T-cell (primary cell): ENCODE data around the gene NUAK1. TPM values are rescaled to one million over a fixed set of nuclear protein-coding genes. Genes with fewer than 3 reads are reported as not detected.

Source experiments
- ATAC-seq, 4 experiments: fragments of 200-7000 bp in 3 of 4; fragments of 150-1000 bp in 1 of 4; cut with Tn5 transposase; replicated peaks in 1 of 4; 1 replicate in 3 of 4; 2 replicates in 1 of 4; pipeline ENCODE4 v1.10.0; 2021; ENCODE audit warnings: moderate library complexity in 3 of 4, mild to moderate bottlenecking in 2 of 4, moderate number of reproducible peaks in 1 of 4
- CTCF ChIA-PET, 2 donors: fragments of 300-600 bp; sonication (Branson Sonifier 250); formaldehyde crosslinking; loops; one replicate each; lab custom pipeline; 2022; ENCODE audit warnings: antibody characterized with exemption in 2 of 2; lab: Charles Lee
- POLR2A ChIA-PET, 2 donors: fragments of 300-600 bp; sonication (Branson Sonifier 250); formaldehyde crosslinking; loops; one replicate each; lab custom pipeline; 2022; ENCODE audit warnings: antibody characterized with exemption in 2 of 2; lab: Charles Lee
- DNase-seq, 35 experiments: peaks; one replicate each; pipeline versions ENCODE4 v3.0.0 to v3.0.0-alpha.2; 2013 to 2023
- H3K27ac ChIP-seq: one replicate; pipeline ENCODE4 v1.5.1; 2013; ENCODE audit warnings: low read length
- H3K27me3 ChIP-seq, 2 experiments: replicated peaks in 1 of 2; 1 replicate in 1 of 2; 2 replicates in 1 of 2; pipeline versions ENCODE4 v1.6.1 to v1.7.0; 2013; ENCODE audit warnings: low read length in 1 of 2, mixed read lengths in 1 of 2; ENCODE audit not compliant: control insufficient read depth in 2 of 2, insufficient read depth in 2 of 2; ENCODE audit errors: extremely low read depth in 1 of 2
- H3K36me3 ChIP-seq, 2 donors: 1 replicate in 1 of 2; 2 replicates in 1 of 2; pipeline versions ENCODE4 v1.6.1 to v1.7.0; 2013; ENCODE audit warnings: low read length in 1 of 2; ENCODE audit not compliant: control insufficient read depth in 2 of 2, insufficient read depth in 1 of 2; ENCODE audit errors: extremely low read depth in 1 of 2
- H3K4me1 ChIP-seq, 2 experiments: 1 replicate in 1 of 2; 2 replicates in 1 of 2; pipeline versions ENCODE4 v1.6.1 to v1.7.0; 2013; ENCODE audit warnings: low read length in 2 of 2, mixed read lengths in 1 of 2; ENCODE audit not compliant: insufficient read depth in 2 of 2, control insufficient read depth in 1 of 2; ENCODE audit errors: extremely low read depth in 1 of 2
- H3K4me3 ChIP-seq, 2 donors: 1 replicate in 1 of 2; 2 replicates in 1 of 2; pipeline versions ENCODE4 v1.5.1 to v1.7.0; 2013; ENCODE audit warnings: mild to moderate bottlenecking in 2 of 2, low read length in 1 of 2, moderate library complexity in 1 of 2; ENCODE audit not compliant: control insufficient read depth in 1 of 2; ENCODE audit errors: extremely low read depth in 1 of 2
- H3K9me3 ChIP-seq: 2 replicates; pipeline ENCODE4 v1.7.0; 2013
- H3K27ac Mint-ChIP-seq, 2 donors: one replicate each; pipeline ENCODE4 v1.8.0; 2020 to 2021; ENCODE audit warnings: mild to moderate bottlenecking in 2 of 2, mixed read lengths in 2 of 2
- H3K27me3 Mint-ChIP-seq, 2 donors: one replicate each; pipeline ENCODE4 v1.8.0; 2021 to 2022; ENCODE audit warnings: mixed read lengths in 2 of 2
- H3K36me3 Mint-ChIP-seq: one replicate; pipeline ENCODE4 v1.8.0; 2021; ENCODE audit warnings: mixed read lengths
- H3K4me1 Mint-ChIP-seq, 3 donors: one replicate each; pipeline ENCODE4 v1.8.0; 2020 to 2022; ENCODE audit warnings: mixed read lengths in 3 of 3, mild to moderate bottlenecking in 1 of 3
- H3K4me3 Mint-ChIP-seq, 3 donors: one replicate each; pipeline ENCODE4 v1.8.0; 2020 to 2022; ENCODE audit warnings: mild to moderate bottlenecking in 3 of 3, mixed read lengths in 3 of 3, moderate library complexity in 3 of 3
- H3K9me3 Mint-ChIP-seq, 3 donors: one replicate each; pipeline ENCODE4 v1.8.0; 2020 to 2022; ENCODE audit warnings: mixed read lengths in 3 of 3
- WGBS: methylation state at CpG from one replicate; pipeline ENCODE4 v1.1.5; 2013; ENCODE audit warnings: missing lambda C conversion rate; ENCODE audit not compliant: insufficient coverage; 5-methylcytosine and 5-hydroxymethylcytosine counted together
- total RNA-seq, 35 experiments: library from RNA in 6 of 35; stranded (reverse) in 6 of 35; fragments of 120-200 nt in 1 of 35; gene quantifications; one replicate each; pipeline versions ENCODE4 v1.2.1 to v1.2.4 and lab custom pipeline; 2013 to 2026

The NUAK1 gene
- total RNA-seq, 5 donors from 2014 or later (not counting 1 experiment from before 2014, with no cell fraction given) = 0.25 to 0.50 (median 0.30) TPM

- Histone ChIP-seq H3K4me3 (no peak overlapping the region), H3K27me3 (peaks cover 0 to 6% of the 10 kb centered on the region in 2 experiments), H3K36me3 (no peaks in the 10 kb centered on the region), H3K9me3 (no peaks in the 10 kb centered on the region), H3K4me1 (no peaks in the 10 kb centered on the region), H3K27ac (no peak overlapping the region)
- CTCF ChIA-PET = no interaction called here
- Mint-ChIP-seq H3K4me3 (no peak overlapping the region), H3K36me3 (no peaks in the 10 kb centered on the region), H3K4me1 (no peaks in the 10 kb centered on the region), H3K9me3 (no peaks in the 10 kb centered on the region), H3K27me3 (peaks cover 29 to 42% of the 10 kb centered on the region in 2 donors), H3K27ac (no peak overlapping the region)
- POLR2A ChIA-PET = no interaction called here
- DNase-seq (no peak), ATAC-seq (no peak)
- WGBS = 77% methylated on average over 3 of the region's 9 CpGs
Observed at GRCh38 chr12:106080041-106080790, 58.5 kb downstream of the NUAK1 start.

DNA sequence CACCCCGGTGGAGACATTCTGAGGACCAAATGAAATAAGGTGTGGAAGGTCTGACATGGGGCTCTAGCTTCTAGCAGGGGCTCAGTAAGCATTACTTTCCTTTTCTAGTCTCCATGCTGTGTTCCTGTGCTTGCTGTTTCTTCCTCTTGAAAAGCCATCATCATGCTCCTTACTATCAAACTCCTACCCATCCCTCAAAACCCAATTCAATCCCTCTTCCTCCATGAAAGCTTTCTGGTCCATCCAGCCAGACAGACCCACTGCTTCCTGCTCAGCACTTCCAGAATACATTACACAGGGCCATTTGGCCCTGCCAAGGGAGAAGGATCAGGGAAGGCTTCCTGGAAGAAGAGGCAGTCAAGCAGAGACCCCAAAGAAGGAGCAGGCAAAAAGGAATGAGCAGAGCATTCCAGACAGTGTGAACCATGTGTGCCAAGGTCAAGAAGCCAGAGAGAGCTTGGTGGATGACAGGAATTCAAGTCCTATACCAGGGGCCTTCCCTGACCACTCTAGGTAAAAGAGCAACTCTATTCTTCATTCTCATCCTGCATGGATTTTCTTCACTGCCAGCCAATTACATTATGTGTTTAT is 59.5 kb downstream of the NUAK1 start:
- Histone ChIP-seq H3K4me1 (no peaks in the 10 kb centered on the region), H3K36me3 (no peaks in the 10 kb centered on the region), H3K9me3 (no peaks in the 10 kb centered on the region), H3K4me3 (no peak overlapping the region), H3K27me3 (peaks cover 0 to 10% of the 10 kb centered on the region in 2 experiments), H3K27ac (no peak overlapping the region)
- H3K27me3 Mint-ChIP-seq = peaks cover 33 to 42% of the 10 kb centered on the region in 2 donors
- no peaks in the 10 kb centered on the region for H3K4me1 Mint-ChIP-seq
- no CpG with 5 or more reads among the region's 1 CpG for WGBS
- POLR2A ChIA-PET = no interaction called here
- H3K36me3 Mint-ChIP-seq = no peaks in the 10 kb centered on the region
- CTCF ChIA-PET = no interaction called here
- H3K9me3 Mint-ChIP-seq = no peaks in the 10 kb centered on the region
- DNase-seq (no peak), ATAC-seq (no peak)
- no peak overlapping the region for H3K27ac Mint-ChIP-seq
- H3K4me3 Mint-ChIP-seq = no peak overlapping the region

DNA sequence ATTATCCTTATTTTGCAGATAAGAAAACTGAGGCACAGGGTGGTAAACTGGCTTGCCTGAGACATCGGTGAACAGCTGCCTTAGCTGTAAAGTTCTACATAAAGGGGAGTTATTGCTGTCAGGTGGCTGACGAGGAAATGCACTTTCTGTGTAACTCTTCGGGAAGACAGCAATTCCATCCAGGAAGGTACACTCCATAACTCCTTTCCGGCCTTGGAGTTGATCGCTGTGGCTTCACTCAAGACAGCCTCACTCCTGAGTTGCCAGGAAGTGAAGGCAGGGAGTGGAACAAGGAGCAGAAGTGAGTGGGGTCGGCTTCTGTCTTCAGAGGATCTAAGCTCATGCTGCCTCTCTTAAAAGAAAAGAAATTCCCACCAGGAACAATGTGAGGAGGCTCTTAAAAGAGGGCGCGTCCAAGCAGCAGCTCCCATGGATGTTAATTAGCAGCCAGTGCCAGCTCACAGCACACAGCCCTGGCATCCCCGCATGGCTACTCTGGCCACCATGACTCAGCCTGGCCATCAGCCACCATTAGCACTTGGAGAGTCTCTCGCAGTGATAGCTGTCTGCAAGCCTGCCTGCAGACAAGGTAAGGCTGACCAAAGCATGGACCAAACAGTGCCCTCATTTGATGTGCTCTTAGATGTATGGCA is 60.3 kb downstream of the NUAK1 start:
- peaks cover 30 to 42% of the 10 kb centered on the region in 2 donors for H3K27me3 Mint-ChIP-seq
- Histone ChIP-seq H3K9me3 (no peaks in the 10 kb centered on the region), H3K36me3 (no peaks in the 10 kb centered on the region), H3K27me3 (peaks cover 0 to 10% of the 10 kb centered on the region in 2 experiments), H3K4me3 (no peak overlapping the region), H3K4me1 (no peaks in the 10 kb centered on the region), H3K27ac (no peak overlapping the region)
- DNase-seq = no peak
- H3K36me3 Mint-ChIP-seq = no peaks in the 10 kb centered on the region
- ATAC-seq = no peak
- ChIA-PET CTCF (no interaction called here), POLR2A (no interaction called here)
- WGBS = 97% methylated on average over 5 of the region's 10 CpGs
- H3K4me1 Mint-ChIP-seq = no peaks in the 10 kb centered on the region
- H3K4me3 Mint-ChIP-seq = no peak overlapping the region
- H3K27ac Mint-ChIP-seq = no peak overlapping the region
- no peaks in the 10 kb centered on the region for H3K9me3 Mint-ChIP-seq

GRCh38 chr12:106074706-106075392 is 63.9 kb downstream of the NUAK1 start:
- ChIA-PET CTCF (no interaction called here), POLR2A (no interaction called here)
- peaks cover 0 to 9% of the 10 kb centered on the region in 2 experiments for H3K27me3 ChIP-seq
- H3K4me1 ChIP-seq = no peaks in the 10 kb centered on the region
- no peaks in the 10 kb centered on the region for H3K36me3 ChIP-seq
- no peaks in the 10 kb centered on the region for H3K9me3 ChIP-seq
- no peak overlapping the region for H3K27ac ChIP-seq
- no peak for DNase-seq
- 41% methylated on average over 3 of the region's 11 CpGs for WGBS
- Mint-ChIP-seq H3K4me1 (no peaks in the 10 kb centered on the region), H3K9me3 (no peaks in the 10 kb centered on the region), H3K36me3 (no peaks in the 10 kb centered on the region), H3K27me3 (peaks cover 13 to 29% of the 10 kb centered on the region in 2 donors), H3K4me3 (no peak overlapping the region), H3K27ac (no peak overlapping the region)
- H3K4me3 ChIP-seq = no peak overlapping the region
- ATAC-seq = no peak

DNA sequence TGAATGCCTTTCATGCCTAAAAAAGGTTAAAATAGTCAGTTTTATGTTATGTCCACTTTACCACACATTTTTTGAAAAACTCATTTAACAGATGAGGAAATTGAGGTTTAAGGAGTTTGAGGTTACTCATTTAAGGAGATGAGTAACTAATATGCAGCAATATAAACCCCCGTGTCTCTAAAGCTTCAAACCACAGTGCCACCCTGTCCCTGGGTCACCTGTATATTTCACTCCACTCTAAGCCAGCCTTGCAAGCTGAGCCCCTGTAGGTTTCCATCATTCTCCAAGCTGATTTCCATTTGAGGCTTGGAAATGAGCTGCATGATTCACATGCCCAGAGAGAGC is 64.4 kb downstream of the NUAK1 start:
- no peaks in the 10 kb centered on the region for H3K36me3 Mint-ChIP-seq
- Histone ChIP-seq H3K27ac (no peak overlapping the region), H3K9me3 (no peaks in the 10 kb centered on the region), H3K36me3 (no peaks in the 10 kb centered on the region), H3K4me1 (no peaks in the 10 kb centered on the region), H3K27me3 (peaks cover 0 to 10% of the 10 kb centered on the region in 2 experiments), H3K4me3 (no peak overlapping the region)
- no peaks in the 10 kb centered on the region for H3K9me3 Mint-ChIP-seq
- POLR2A ChIA-PET = no interaction called here
- DNase-seq = no peak
- H3K4me3 Mint-ChIP-seq = no peak overlapping the region
- no peak overlapping the region for H3K27ac Mint-ChIP-seq
- WGBS = no CpG with 5 or more reads among the region's 1 CpG
- H3K4me1 Mint-ChIP-seq = no peaks in the 10 kb centered on the region
- no peak for ATAC-seq
- CTCF ChIA-PET = no interaction called here
- H3K27me3 Mint-ChIP-seq = peaks cover 13 to 25% of the 10 kb centered on the region in 2 donors

- no peaks in the 10 kb centered on the region for H3K4me1 ChIP-seq
- no peak for ATAC-seq
- Mint-ChIP-seq H3K27ac (no peak overlapping the region), H3K27me3 (peaks cover 10 to 17% of the 10 kb centered on the region in 2 donors), H3K9me3 (no peaks in the 10 kb centered on the region), H3K36me3 (no peaks in the 10 kb centered on the region), H3K4me3 (no peak overlapping the region), H3K4me1 (no peaks in the 10 kb centered on the region)
- no peaks in the 10 kb centered on the region for H3K36me3 ChIP-seq
- no peak for DNase-seq
- H3K27ac ChIP-seq = no peak overlapping the region
- ChIA-PET CTCF (no interaction called here), POLR2A (no interaction called here)
- 83% methylated on average over 1 of the region's 3 CpGs for WGBS
- peaks cover 0 to 8% of the 10 kb centered on the region in 2 experiments for H3K27me3 ChIP-seq
- no peak overlapping the region for H3K4me3 ChIP-seq
- H3K9me3 ChIP-seq = no peaks in the 10 kb centered on the region
Observed at GRCh38 chr12:106073179-106073578, 65.6 kb downstream of the NUAK1 start.
